G401 (cell line): ENCODE measurements around the gene SH3PXD2A. TPM values are rescaled to one million over a fixed set of nuclear protein-coding genes. Genes with fewer than 3 reads are reported as not detected.
"Not testable (repeated sequence)": the region's sequence is repeated elsewhere in the genome, so short reads cannot be mapped to it uniquely, and the experiment has no call there.

Experiments used
- DNase-seq: peaks from one replicate; pipeline ENCODE4 v3.0.0-alpha.2; 2015; ENCODE audit warnings: low spot score
- in situ Hi-C: cut with HindIII; loops from 2 replicates; pipeline ENCODE4 v1.10.0; 2016; ENCODE audit warnings: low sequenced_read_pairs, mixed read lengths
- total RNA-seq: library from RNA; depleted of rRNA; stranded (reverse); fragments of >200 nt; shearing (Covaris generic); gene quantifications from 2 replicates; pipeline ENCODE4 v1.2.3, GENCODE V29; 2014

Gene SH3PXD2A
- total RNA-seq, 1 experiment from 2014 or later: 19.1 TPM

GRCh38 chr10:103819493-103819892 lies 35.9 kb downstream of the SH3PXD2A start:
- in situ Hi-C loops: no loop called here
- DNase-seq: no peak

- DNase-seq: no peak
- in situ Hi-C loops: no loop called here
Observed at GRCh38 chr10:103818765-103819374, 36.5 kb downstream of the SH3PXD2A start.

GRCh38 chr10:103818105-103818504 lies 37.3 kb downstream of the SH3PXD2A start:
- in situ Hi-C loops: no loop called here

GRCh38 chr10:103816431-103816830 lies 38.9 kb downstream of the SH3PXD2A start:
- in situ Hi-C loops: no loop called here
- DNase-seq: no peak

More at GRCh38 chr10:103818105-103818504, 37.3 kb downstream of the SH3PXD2A start:
- no peak for DNase-seq

- DNase-seq: no peak
- in situ Hi-C loops: no loop called here
Observed at GRCh38 chr10:103814626-103815370, 40.6 kb downstream of the SH3PXD2A start.

- DNase-seq: no peak
- in situ Hi-C loops: no loop called here
Observed at GRCh38 chr10:103814105-103814504, 41.3 kb downstream of the SH3PXD2A start.

GRCh38 chr10:103813312-103813711 lies 42.1 kb downstream of the SH3PXD2A start:
- DNase-seq, in situ Hi-C loops: not testable (repeated sequence)

- in situ Hi-C loops: no loop called here
Observed at GRCh38 chr10:103812432-103812831, 42.9 kb downstream of the SH3PXD2A start.

GRCh38 chr10:103812004-103812403 lies 43.4 kb downstream of the SH3PXD2A start:
- DNase-seq: no peak
- in situ Hi-C loops: no loop called here

More at GRCh38 chr10:103812432-103812831, 42.9 kb downstream of the SH3PXD2A start:
- DNase-seq: no peak

GRCh38 chr10:103811463-103811862 lies 43.9 kb downstream of the SH3PXD2A start:
- in situ Hi-C loops: no loop called here

GRCh38 chr10:103808780-103809179 lies 46.6 kb downstream of the SH3PXD2A start:
- in situ Hi-C loops: no loop called here
- no peak for DNase-seq

More at GRCh38 chr10:103811463-103811862, 43.9 kb downstream of the SH3PXD2A start:
- DNase-seq: no peak

- no peak for DNase-seq
- in situ Hi-C loops: no loop called here
Observed at GRCh38 chr10:103807996-103808395, 47.4 kb downstream of the SH3PXD2A start.

GRCh38 chr10:103806395-103807187 lies 48.8 kb downstream of the SH3PXD2A start:
- no peak for DNase-seq
- in situ Hi-C loops: no loop called here

GRCh38 chr10:103805781-103806180 lies 49.6 kb downstream of the SH3PXD2A start:
- in situ Hi-C loops: no loop called here
- DNase-seq: no peak

GRCh38 chr10:103804871-103805270 lies 50.5 kb downstream of the SH3PXD2A start:
- in situ Hi-C loops: no loop called here
- DNase-seq: no peak

- in situ Hi-C loops: no loop called here
- DNase-seq: no peak
Observed at GRCh38 chr10:103803941-103804340, 51.4 kb downstream of the SH3PXD2A start.

GRCh38 chr10:103802637-103803353 lies 52.6 kb downstream of the SH3PXD2A start:
- in situ Hi-C loops: no loop called here
- DNase-seq: no peak

GRCh38 chr10:103802081-103802480 lies 53.3 kb downstream of the SH3PXD2A start:
- DNase-seq: no peak

GRCh38 chr10:103800789-103801540 lies 54.4 kb downstream of the SH3PXD2A start:
- DNase-seq: no peak
- in situ Hi-C loops: no loop called here

More at GRCh38 chr10:103802081-103802480, 53.3 kb downstream of the SH3PXD2A start:
- in situ Hi-C loops: no loop called here
